ENCODE data around the gene ATP6V1D. TPM values are rescaled to one million over a fixed set of nuclear protein-coding genes. Genes with fewer than 3 reads are reported as not detected.
A peak's percentile ranks its signal among the peaks of the same experiment; 100 is the strongest.

Gene ATP6V1D
- total RNA-seq (2021; ENCODE audit: unreplicated experiment) (38.5 TPM), Bru-seq, nascent RNA (percentile 68 among the genes with signal in this experiment), BruChase-seq, experiment 1, labeled RNA remaining after a 6-hour chase (percentile 76 among the genes with signal in this experiment), BruChase-seq, experiment 2, labeled RNA remaining after a 2-hour chase (percentile 60 among the genes with signal in this experiment)
- polyA plus RNA-seq (2012): 15.9 and 21.2 TPM in 2 replicates
- long read RNA-seq, transcript ATP6V1D-201 (9 exons, 1,845 nt): major isoform, 33 of 40 reads
- long read RNA-seq, partial matches to known transcripts: 5 of 40 reads
- long read RNA-seq, other reads (novel, unspliced or antisense): 2 of 40 reads

GRCh38 chr14:67359775-67360469, at the start of gene ATP6V1D, which contains the start of gene EIF2S1:
Gene ATP6V1D (minus strand): TSS chr14:67359804. CDS start chr14:67359698, 106 bp downstream.
Gene EIF2S1 (plus strand): TSS chr14:67360328. CDS start chr14:67364768, 4,440 bp downstream.
- Histone ChIP-seq H3K79me2 (ENCODE audit: insufficient read depth, low read length) (peaks cover 79% of the 10 kb centered on the region), H3K27ac (ENCODE audit: low read depth, low read length) (peak within 1 kb of the TSS; percentile 63), H4K20me1 (ENCODE audit: insufficient read depth) (peaks cover 17% of the 10 kb centered on the region; the same call in 1 of the 2 replicates), H3K36me3 (ENCODE audit: control insufficient read depth in 1 of 2, insufficient read depth in 2 of 2, low read length in 2 of 2) (peaks cover 5 to 6% of the 10 kb centered on the region in 2 experiments; a peak in 2 of 4 replicates), H3K9ac (ENCODE audit: low read length) (peak within 1 kb of the TSS; percentile 92), H2AFZ (ENCODE audit: low read depth, low read length, poor library complexity, severe bottlenecking) (peak within 1 kb of the TSS; percentile 95), H3K9me2 (ENCODE audit: insufficient read depth) (no peaks in the 10 kb centered on the region), H3K4me2 (ENCODE audit: low read length) (peak within 1 kb of the TSS; percentile 89), H3K4me3 (replicated peaks in 1 of 2; ENCODE audit: low read depth in 1 of 2, low read length in 2 of 2) (peak within 1 kb of the TSS; percentile 74 to 93), H3K27me3 (ENCODE audit: insufficient read depth, low read length) (no peaks in the 10 kb centered on the region), H3K9me3 (ENCODE audit: control insufficient read depth in 1 of 2, insufficient read depth in 1 of 2, low read depth in 1 of 2, low read length in 2 of 2) (no peaks in the 10 kb centered on the region), H3K4me1 (ENCODE audit: control insufficient read depth in 1 of 2, insufficient read depth in 2 of 2, low read length in 2 of 2) (peaks cover 9 to 17% of the 10 kb centered on the region in 2 experiments; a peak in 3 of 4 replicates)
- BruUV-seq (replicated peaks): no TSS peak
- POLR2A ChIA-PET: interaction anchor here (0.8 to 1.3 kb wide), 6 partner anchors 10 to 54 kb away, joined by 3 read pairs; partner anchors contain the start of gene PLEK2
- DNase-seq (ENCODE audit: low read depth, low spot score): peak; percentile 99
- ATAC-seq: peak; percentile 94
- intact Hi-C loops (cut with micrococcal nuclease): no loop called here
- RAD21 ChIA-PET (ENCODE audit: low non-redundant PET in 1 of 2, low total read pairs in 2 of 2, uncharacterized antibody in 2 of 2, unreplicated experiment in 2 of 2): interaction anchor here in 1 of 2 experiments (1.4 kb wide), 1 partner anchor 345 kb away, joined by 3 read pairs; no protein-coding TSS in a partner anchor
- CTCF ChIA-PET: interaction anchor here (0.6 to 1.4 kb wide), 38 partner anchors 8 to 1002 kb away, joined by 3 to 14 read pairs (median 4); partner anchors contain the start of genes GPHN, PIGH and RDH12
- TF ChIP-seq ELF1 (IDR thresholded peaks at IDR 0.05; ENCODE audit: borderline replicate concordance, low read depth): peak; percentile 94
- no peak for TF ChIP-seq EZH2 (IDR thresholded peaks at IDR 0.05)
- TF ChIP-seq FOSL1 (IDR thresholded peaks at IDR 0.05; ENCODE audit: low read depth): no peak
- TF ChIP-seq ZNF274 (IDR thresholded peaks at IDR 0.05; ENCODE audit: low read depth, low read length): no peak
- TF ChIP-seq TCF7L2 (IDR thresholded peaks at IDR 0.05; ENCODE audit: borderline replicate concordance, extremely low read depth, insufficient read depth, insufficient read length): peak; percentile 46
- TF ChIP-seq, protein P1, sequence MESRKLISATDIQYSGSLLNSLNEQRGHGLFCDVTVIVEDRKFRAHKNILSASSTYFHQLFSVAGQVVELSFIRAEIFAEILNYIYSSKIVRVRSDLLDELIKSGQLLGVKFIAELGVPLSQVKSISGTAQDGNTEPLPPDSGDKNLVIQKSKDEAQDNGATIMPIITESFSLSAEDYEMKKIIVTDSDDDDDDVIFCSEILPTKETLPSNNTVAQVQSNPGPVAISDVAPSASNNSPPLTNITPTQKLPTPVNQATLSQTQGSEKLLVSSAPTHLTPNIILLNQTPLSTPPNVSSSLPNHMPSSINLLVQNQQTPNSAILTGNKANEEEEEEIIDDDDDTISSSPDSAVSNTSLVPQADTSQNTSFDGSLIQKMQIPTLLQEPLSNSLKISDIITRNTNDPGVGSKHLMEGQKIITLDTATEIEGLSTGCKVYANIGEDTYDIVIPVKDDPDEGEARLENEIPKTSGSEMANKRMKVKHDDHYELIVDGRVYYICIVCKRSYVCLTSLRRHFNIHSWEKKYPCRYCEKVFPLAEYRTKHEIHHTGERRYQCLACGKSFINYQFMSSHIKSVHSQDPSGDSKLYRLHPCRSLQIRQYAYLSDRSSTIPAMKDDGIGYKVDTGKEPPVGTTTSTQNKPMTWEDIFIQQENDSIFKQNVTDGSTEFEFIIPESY (IDR thresholded peaks at IDR 0.05; ENCODE audit: extremely low read depth, insufficient replicate concordance, low read length): no peak
- TF ChIP-seq ZFX (IDR thresholded peaks at IDR 0.05): no peak
- peak; percentile 79 for TF ChIP-seq POLR2A (IDR thresholded peaks at IDR 0.05; ENCODE audit: borderline replicate concordance, extremely low read depth, insufficient read depth, insufficient read length)
- peak; percentile 98 for TF ChIP-seq SIN3A (IDR thresholded peaks at IDR 0.05; ENCODE audit: low read depth)
- TF ChIP-seq CEBPB (IDR thresholded peaks at IDR 0.05; ENCODE audit: low read depth): no peak
- TF ChIP-seq EGR1 (IDR thresholded peaks at IDR 0.05; ENCODE audit: low read depth): 0 out of 2 replicates have a peak, but pooled peaks have one; percentile 17
- TF ChIP-seq, protein P2, sequence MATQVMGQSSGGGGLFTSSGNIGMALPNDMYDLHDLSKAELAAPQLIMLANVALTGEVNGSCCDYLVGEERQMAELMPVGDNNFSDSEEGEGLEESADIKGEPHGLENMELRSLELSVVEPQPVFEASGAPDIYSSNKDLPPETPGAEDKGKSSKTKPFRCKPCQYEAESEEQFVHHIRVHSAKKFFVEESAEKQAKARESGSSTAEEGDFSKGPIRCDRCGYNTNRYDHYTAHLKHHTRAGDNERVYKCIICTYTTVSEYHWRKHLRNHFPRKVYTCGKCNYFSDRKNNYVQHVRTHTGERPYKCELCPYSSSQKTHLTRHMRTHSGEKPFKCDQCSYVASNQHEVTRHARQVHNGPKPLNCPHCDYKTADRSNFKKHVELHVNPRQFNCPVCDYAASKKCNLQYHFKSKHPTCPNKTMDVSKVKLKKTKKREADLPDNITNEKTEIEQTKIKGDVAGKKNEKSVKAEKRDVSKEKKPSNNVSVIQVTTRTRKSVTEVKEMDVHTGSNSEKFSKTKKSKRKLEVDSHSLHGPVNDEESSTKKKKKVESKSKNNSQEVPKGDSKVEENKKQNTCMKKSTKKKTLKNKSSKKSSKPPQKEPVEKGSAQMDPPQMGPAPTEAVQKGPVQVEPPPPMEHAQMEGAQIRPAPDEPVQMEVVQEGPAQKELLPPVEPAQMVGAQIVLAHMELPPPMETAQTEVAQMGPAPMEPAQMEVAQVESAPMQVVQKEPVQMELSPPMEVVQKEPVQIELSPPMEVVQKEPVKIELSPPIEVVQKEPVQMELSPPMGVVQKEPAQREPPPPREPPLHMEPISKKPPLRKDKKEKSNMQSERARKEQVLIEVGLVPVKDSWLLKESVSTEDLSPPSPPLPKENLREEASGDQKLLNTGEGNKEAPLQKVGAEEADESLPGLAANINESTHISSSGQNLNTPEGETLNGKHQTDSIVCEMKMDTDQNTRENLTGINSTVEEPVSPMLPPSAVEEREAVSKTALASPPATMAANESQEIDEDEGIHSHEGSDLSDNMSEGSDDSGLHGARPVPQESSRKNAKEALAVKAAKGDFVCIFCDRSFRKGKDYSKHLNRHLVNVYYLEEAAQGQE (IDR thresholded peaks at IDR 0.05; ENCODE audit: low read depth): no peak
- TF ChIP-seq, protein P3, sequence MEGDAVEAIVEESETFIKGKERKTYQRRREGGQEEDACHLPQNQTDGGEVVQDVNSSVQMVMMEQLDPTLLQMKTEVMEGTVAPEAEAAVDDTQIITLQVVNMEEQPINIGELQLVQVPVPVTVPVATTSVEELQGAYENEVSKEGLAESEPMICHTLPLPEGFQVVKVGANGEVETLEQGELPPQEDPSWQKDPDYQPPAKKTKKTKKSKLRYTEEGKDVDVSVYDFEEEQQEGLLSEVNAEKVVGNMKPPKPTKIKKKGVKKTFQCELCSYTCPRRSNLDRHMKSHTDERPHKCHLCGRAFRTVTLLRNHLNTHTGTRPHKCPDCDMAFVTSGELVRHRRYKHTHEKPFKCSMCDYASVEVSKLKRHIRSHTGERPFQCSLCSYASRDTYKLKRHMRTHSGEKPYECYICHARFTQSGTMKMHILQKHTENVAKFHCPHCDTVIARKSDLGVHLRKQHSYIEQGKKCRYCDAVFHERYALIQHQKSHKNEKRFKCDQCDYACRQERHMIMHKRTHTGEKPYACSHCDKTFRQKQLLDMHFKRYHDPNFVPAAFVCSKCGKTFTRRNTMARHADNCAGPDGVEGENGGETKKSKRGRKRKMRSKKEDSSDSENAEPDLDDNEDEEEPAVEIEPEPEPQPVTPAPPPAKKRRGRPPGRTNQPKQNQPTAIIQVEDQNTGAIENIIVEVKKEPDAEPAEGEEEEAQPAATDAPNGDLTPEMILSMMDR (IDR thresholded peaks at IDR 0.05 in 2 of 3, conservative IDR thresholded peaks at IDR 0.05 in 1 of 3; ENCODE audit: borderline replicate concordance in 1 of 3, insufficient read depth in 1 of 3, low read depth in 2 of 3, low read length in 2 of 3): peak; percentile 73 to 100 (median 90)
- TF ChIP-seq SP1 (IDR thresholded peaks at IDR 0.05; ENCODE audit: low read depth): peak; percentile 70; the same call in 1 of the 2 replicates
- peak; percentile 5 for TF ChIP-seq YY1 (IDR thresholded peaks at IDR 0.05; ENCODE audit: extremely low read depth, insufficient replicate concordance, low read depth, low read length)
- TF ChIP-seq RAD21 (IDR thresholded peaks at IDR 0.05; ENCODE audit: low read depth): peak; percentile 45; the same call in 1 of the 2 replicates
- TF ChIP-seq POLR2AphosphoS5 (IDR thresholded peaks at IDR 0.05; ENCODE audit: low read depth, low read length): peak; percentile 88

Data from HCT116 (cell line).